SKM-1 treated with dmso at 0.1 percent for 144 hours (cell line): ENCODE results near the gene ALX4.

Experiments
- DNase-seq: peaks from one replicate; lab custom pipeline; 2025; ENCODE audit not compliant: unreplicated experiment; lab: John Stamatoyannopoulos, UW

Gene ALX4

GRCh38 chr11:44246726-44247125, 63.2 kb downstream of the ALX4 start:
- DNase-seq: no peak

GRCh38 chr11:44244639-44245310, 65.2 kb downstream of the ALX4 start:
- DNase-seq: no peak

- DNase-seq: no peak
Observed at GRCh38 chr11:44243595-44244343, 66.2 kb downstream of the ALX4 start.

- DNase-seq: no peak
Observed at GRCh38 chr11:44243086-44243485, 66.9 kb downstream of the ALX4 start.

GRCh38 chr11:44241851-44242250, 68.1 kb downstream of the ALX4 start:
- DNase-seq: no peak

- DNase-seq: no peak
Observed at GRCh38 chr11:44237156-44237555, 72.8 kb downstream of the ALX4 start.

- DNase-seq: no peak
Observed at GRCh38 chr11:44236296-44236695, 73.6 kb downstream of the ALX4 start.

GRCh38 chr11:44235765-44236201, 74.2 kb downstream of the ALX4 start:
- DNase-seq: no peak

GRCh38 chr11:44229624-44230023, 80.3 kb downstream of the ALX4 start:
- no peak for DNase-seq

- DNase-seq: no peak
Observed at GRCh38 chr11:44229098-44229497, 80.8 kb downstream of the ALX4 start.

GRCh38 chr11:44228379-44228778, 81.6 kb downstream of the ALX4 start:
- DNase-seq: no peak

GRCh38 chr11:44226945-44227344, 83.0 kb downstream of the ALX4 start:
- no peak for DNase-seq

- no peak for DNase-seq
Observed at GRCh38 chr11:44226490-44226889, 83.4 kb downstream of the ALX4 start.

- no peak for DNase-seq
Observed at GRCh38 chr11:44224867-44225501, 85.0 kb downstream of the ALX4 start.

GRCh38 chr11:44223238-44223637, 86.7 kb downstream of the ALX4 start:
- DNase-seq: no peak

- DNase-seq: peak; percentile 5
Observed at GRCh38 chr11:44221992-44222391, 87.9 kb downstream of the ALX4 start.

GRCh38 chr11:44221456-44221855, 88.5 kb downstream of the ALX4 start:
- no peak for DNase-seq

GRCh38 chr11:44219830-44220796, 89.8 kb downstream of the ALX4 start:
- DNase-seq: no peak

- DNase-seq: no peak
Observed at GRCh38 chr11:44217432-44217831, 92.5 kb downstream of the ALX4 start.

- no peak for DNase-seq
Observed at GRCh38 chr11:44213148-44213547, 96.8 kb downstream of the ALX4 start.

GRCh38 chr11:44212128-44212527, 97.8 kb downstream of the ALX4 start:
- DNase-seq: no peak
